Left ventricle myocardium superior (tissue), 1 donor: ENCODE measurements around the gene CRNKL1. TPM values are rescaled to one million over a fixed set of nuclear protein-coding genes. Genes with fewer than 3 reads are reported as not detected.
A peak's percentile ranks its signal among the peaks of the same experiment; 100 is the strongest.

ENCODE experiments used
- ATAC-seq: fragments of 200-7000 bp; cut with Tn5 transposase; one replicate; pipeline ENCODE4 v1.9.1; 2020; ENCODE audit warnings: mild to moderate bottlenecking, moderate library complexity
- DNase-seq: peaks from one replicate; pipeline ENCODE4 v3.0.0-alpha.2; 2020
- intact Hi-C: fragments of 100-400 bp; cut with micrococcal nuclease; formaldehyde crosslinking; loops from one replicate; pipeline ENCODE4 v1.11.0; 2022
- total RNA-seq: library from RNA; stranded (reverse); fragmentation: NEBNext Ultra II Directional; extraction: Animal tissue kit (Norgen Biotek cat#: 25700); gene quantifications from one replicate; pipeline ENCODE4 v1.2.1, GENCODE V29; 2021
- donor health status: DM: no; HTN: yes; CAD: no; lungs with severe emphysema.

CRNKL1 gene
- total RNA-seq, 1 donor from 2014 or later = 17.6 TPM

- DNase-seq (no peak), ATAC-seq (peak; percentile 70)
- intact Hi-C loops = loop anchor here (10.0 kb wide), 1 partner anchor 48 kb away; no protein-coding TSS in a partner anchor
Observed at GRCh38 chr20:19992996-19993908, 59.0 kb downstream of the CRNKL1 start.

GRCh38 chr20:19991854-19992253 lies 60.4 kb downstream of the CRNKL1 start:
- ATAC-seq (no peak), DNase-seq (no peak)
- intact Hi-C loops = loop anchor here (10.0 kb wide), 1 partner anchor 47 kb away; no protein-coding TSS in a partner anchor

- DNase-seq (no peak), ATAC-seq (no peak)
- intact Hi-C loops = loop anchor here (10.0 kb wide), 1 partner anchor 47 kb away; no protein-coding TSS in a partner anchor
Observed at GRCh38 chr20:19991308-19991707, 61.0 kb downstream of the CRNKL1 start.

- intact Hi-C loops = loop anchor here (10.0 kb wide), 1 partner anchor 46 kb away; no protein-coding TSS in a partner anchor
- ATAC-seq (no peak), DNase-seq (no peak)
Observed at GRCh38 chr20:19990850-19991249, 61.4 kb downstream of the CRNKL1 start.

- DNase-seq = no peak
- no peak for ATAC-seq
- intact Hi-C loops = no loop called here
Observed at GRCh38 chr20:19987046-19987445, 65.2 kb downstream of the CRNKL1 start.

- intact Hi-C loops = no loop called here
- DNase-seq (no peak), ATAC-seq (peak; percentile 23)
Observed at GRCh38 chr20:19986419-19986818, 65.8 kb downstream of the CRNKL1 start.

Other genes starting within 250 kb of the CRNKL1 start
- gene NAA20, start 35.1 kb downstream of the CRNKL1 start, total RNA-seq = 65.0 TPM
- gene CFAP61, start 66 bp upstream of the CRNKL1 start, total RNA-seq = 23.8 TPM